Hematopoietic multipotent progenitor cell (in vitro differentiated cells): ENCODE measurements around the gene EFNA5. TPM values are rescaled to one million over a fixed set of nuclear protein-coding genes. Genes with fewer than 3 reads are reported as not detected.
A peak's percentile ranks its signal among the peaks of the same experiment; 100 is the strongest.
"Not testable (repeated sequence)": the region's sequence is repeated elsewhere in the genome, so short reads cannot be mapped to it uniquely, and the experiment has no call there.

Experiments
- DNase-seq, 3 donors: peaks; one replicate each; pipeline ENCODE4 v3.0.0-alpha.2; 2011 to 2015; ENCODE audit warnings: low read depth in 2 of 3, low spot score in 2 of 3
- total RNA-seq: library from RNA; depleted of rRNA; stranded (reverse); fragments of >200 nt; gene quantifications from one replicate; pipeline ENCODE4 v1.2.3, GENCODE V29; 2012

The EFNA5 gene
- total RNA-seq, 1 donor: under 0.01 TPM

DNA sequence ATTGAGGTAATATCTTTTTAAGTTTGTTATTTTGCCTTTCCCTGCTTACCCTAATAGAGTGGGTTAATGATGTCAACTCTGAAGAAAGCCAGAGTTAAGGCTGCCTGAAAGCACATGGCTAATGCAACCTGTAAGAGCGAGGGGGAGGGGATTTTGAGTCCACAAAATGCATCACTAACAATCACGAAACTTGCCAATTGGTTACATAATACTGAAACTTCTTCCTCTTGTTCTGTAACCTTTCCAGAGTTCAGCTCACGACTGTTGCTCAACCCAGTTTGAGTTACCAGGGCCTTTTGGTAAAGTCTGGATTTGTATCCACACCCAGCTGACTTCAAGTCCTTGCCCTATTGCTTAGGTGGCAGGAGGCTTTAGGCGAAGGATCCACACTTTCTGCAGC is 308.8 kb downstream of the EFNA5 start:
- no peak for DNase-seq

DNA sequence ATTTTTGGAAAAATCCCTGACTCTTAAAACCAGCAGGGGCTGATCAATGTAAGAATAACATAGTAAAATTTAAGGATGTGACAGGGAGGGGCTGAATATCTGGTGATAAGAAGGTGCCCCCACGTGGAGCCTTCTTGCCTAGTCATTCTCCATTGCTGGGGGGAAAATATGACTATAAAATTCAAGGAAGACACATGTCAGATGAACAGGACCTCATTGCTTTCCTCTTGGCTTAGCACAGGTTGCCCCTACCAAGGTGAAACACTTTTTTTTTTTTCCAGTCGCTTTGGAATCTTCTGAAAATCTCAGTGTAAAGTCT is 310.9 kb downstream of the EFNA5 start:
- no peak for DNase-seq

DNA sequence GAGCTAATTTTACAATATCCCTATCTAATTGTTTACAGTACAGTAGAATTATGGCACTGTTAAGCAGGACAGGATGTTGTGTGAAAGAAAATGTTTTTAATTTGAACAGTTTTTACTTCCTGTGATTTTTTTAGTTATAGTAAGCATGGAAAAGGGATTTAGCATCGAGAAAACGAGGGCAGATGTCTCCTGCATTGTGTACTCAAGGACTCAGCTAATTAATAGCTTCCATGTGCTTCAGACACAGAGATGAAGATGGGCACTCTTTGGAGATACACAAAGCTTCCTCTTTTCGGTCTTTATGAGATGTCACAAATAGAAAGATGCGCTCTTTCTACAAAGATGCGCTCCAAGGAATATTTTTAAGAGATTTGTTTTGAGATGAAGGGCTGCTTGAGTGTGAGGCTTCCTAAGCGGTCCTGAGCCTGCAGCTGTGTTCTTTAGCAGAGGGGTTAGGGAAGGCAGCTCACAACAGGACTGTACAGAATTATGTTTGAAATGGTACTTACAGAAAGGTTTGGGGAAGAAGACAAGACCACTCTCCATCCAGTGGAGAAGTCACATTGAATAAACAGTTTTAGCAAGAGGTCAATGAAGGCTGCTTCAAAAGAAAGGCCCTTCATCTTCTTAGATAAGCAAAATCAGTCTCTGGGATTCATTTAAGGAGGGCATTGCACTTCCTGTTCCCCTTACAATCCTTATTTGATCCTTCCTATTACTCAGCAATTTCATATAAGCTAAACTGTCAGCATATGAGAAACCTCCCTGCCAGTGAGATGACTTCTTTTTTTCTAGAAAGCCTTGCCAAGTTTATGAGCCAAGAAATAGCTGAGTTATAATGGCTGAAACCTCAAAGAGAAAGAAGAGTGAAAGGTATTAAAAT is 311.5 kb downstream of the EFNA5 start:
- peak in 2 of 3 donors; percentile 11 to 52 for DNase-seq

DNA sequence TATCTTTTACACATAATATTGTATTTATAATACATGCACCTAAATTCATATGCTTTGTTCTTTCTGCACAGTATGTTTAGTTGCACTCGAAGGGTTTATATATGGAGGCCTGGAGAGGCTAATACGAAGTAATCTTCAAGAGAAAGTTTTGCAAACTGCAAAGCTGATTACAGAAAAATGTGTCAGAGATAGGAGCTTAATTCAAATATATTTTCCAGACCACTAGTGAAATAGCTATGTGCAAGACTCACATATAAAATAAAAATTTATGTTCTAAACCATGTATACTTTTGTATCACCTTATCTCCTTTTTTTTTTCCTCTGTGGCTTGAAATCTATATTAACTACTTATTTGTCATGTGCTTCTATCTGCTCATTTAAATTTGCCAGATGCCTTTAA is 313.8 kb downstream of the EFNA5 start:
- DNase-seq: no peak

DNA sequence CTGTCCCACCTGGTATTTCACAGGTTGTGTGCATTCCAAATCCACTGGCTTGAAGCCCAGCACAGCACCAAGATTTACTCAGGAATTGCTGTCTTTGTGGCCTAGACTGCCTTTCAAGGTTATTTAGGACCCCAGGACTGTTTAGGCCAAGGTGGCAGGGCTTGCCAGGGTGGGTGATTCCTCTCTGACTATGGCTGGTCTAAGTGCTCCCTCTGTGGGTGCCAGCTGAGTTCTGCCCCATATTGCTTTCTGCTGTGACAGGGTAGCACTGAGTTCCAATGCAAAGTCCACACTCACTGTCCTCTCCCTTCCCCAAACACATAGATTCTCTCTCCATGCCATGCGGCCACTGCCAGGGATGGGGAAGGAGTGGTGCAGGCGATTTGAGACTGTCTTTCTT is 318.2 kb downstream of the EFNA5 start:
- no peak for DNase-seq

DNA sequence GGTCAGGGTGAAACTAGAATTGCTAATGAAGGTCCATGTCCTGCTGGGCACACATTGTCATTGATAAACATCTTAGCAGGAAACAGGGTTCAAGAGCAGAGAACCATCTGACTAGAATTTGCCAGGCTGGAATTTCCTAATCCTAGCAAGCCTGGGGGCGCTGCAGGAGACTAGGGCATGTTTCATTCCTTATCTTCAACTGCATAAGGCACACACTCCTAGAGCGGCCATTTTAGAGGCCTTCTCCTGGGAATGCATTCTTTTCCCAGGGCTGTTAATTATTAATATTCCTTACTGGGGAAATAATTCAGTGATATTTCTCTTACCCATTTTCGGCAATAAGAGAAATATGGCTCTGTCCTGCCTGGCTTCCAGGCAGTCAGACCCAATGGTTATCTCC is 324.2 kb downstream of the EFNA5 start:
- not testable (repeated sequence) for DNase-seq

DNA sequence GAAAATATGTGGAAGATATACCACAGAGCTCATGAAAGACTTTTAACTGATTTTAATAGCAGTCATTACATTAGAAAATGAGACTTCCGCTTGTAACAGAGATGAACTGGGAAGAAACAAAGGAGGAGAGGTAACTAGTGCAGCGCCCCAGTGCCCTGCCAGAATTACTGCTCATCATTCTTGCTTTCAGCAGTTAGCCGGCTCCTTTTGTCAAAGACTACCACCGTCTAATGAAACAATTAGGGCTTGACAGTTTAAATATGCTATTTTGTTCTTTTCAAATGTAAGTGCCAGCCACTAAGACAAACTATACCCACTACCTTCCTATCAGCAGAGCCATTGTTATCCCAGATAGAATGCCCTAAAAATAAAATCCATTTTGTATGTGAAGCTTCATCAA is 328.4 kb downstream of the EFNA5 start:
- DNase-seq: no peak

DNA sequence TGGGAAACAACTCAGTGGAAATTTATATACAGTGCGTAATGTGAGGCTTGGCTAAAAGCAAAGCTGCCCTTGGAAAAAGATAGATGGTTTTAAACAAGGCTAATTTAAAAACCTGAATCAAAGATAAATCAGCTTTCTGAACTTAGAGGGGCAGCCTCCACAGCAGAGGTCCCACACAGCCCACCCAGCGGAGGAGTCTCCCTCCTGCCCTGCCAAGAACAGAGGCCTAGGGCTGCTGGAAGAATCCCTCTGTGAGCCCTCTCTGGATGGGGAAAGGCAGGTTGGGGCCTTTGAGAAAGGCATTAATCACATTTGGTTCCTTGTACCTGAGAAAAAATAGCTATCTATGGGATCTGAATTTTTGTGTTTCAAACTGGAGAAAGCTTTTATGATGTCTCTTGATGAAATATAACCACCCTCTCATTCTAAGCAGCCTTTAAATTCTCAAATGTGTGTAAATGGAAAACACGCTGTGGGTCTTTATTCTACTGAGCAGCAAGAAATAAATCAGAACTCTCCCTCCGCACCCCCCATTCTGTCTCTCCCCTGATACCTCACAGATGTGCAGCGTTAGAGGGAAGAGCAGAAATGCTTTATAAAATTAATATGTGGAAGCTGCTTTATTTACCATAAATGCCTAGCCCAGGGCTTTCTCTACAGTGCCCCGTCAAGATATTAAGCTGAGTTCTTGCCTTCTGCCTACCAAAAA is 329.2 kb downstream of the EFNA5 start:
- DNase-seq: no peak

DNA sequence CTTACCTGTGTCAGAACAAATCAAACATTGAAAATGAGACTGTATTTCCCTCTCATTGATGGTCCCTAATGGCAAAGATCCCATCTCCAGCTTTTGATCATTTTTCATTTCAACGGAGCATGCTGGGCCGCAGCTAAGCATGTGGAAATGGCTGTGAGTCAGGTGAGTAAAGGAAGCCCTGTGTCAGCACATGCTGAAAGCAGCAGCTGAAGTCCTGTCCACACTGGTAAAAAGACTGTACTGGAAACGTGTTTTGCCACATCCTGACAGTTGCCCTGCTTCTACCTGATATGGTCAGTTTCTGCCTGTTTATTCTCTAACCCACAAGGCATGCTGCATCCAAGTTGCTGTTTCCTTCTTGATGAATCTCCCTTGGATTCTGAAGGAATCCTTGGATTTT is 330.1 kb downstream of the EFNA5 start:
- DNase-seq: no peak

DNA sequence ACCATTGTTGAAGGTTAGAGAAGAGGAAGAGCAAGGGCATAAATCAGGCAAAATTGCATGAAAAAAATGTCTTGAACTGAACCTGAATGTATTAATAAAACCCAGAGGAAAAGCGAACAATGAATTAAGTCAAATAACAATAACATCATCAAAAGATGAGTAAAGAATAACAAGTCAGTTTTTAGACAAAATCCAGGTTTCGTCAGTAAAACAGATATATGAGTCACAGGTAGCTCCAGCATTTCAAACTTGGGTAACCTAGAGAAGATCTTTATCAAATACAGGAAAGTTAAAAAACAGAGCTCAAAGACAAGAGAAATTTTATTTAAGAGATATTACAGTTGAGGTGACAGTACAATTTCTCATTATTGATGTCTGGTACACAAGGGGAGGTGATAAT is 332.4 kb downstream of the EFNA5 start:
- DNase-seq: no peak

DNA sequence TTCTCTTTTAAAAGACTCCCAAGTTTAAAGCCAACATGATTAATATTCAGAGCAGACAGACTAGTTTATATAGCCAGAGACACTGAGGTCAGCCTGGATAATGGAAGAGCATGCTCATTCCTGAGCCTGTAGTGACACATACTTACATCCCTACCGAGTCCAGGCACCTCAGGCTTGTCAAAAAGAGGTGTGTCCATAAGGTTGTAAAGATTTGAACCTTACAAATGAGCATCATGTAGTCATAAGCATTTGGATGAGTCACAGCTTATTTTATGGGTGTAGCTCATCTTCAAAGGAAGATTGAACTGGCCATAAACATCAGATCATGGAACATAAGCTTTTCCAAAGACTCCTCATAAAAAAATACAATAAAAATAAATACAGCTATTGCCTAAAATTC is 333.5 kb downstream of the EFNA5 start:
- no peak for DNase-seq

DNA sequence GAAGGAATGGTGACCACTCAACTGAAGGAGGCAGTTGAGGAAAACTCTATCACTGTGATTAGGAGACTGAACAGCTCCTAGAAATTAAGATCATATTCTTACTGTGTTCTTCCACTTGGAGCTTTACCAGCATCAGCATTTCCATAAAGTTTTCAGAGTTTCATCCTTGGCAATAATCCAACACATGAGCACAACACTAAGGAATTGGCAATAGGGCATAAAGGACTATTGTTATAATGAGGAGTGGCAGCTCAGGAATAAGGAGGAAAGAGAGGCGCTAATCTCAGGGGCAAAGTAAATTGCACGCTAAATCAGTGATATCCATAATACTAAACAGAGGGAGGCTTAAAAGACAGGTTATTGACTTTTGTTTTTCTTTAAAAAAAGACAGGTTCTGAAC is 338.9 kb downstream of the EFNA5 start:
- DNase-seq: no peak

DNA sequence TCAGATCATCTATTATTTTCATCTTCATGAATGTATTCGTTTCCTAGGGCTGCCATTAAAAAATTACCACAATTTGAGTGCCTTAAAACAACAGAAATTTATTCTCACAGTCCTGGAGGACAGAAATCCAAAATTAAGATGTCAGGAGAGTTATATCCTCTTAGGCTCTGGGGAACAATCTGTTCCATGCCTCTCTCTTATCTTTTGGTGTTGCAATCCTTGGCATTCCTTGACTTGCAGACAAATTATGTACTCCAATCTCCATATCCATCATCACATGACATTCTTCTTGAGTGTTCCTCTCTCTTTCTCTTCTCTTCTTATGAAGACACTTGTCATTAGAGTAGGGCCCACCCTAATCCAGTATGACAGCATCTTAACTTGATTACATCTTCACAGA is 339.4 kb downstream of the EFNA5 start:
- no peak for DNase-seq

DNA sequence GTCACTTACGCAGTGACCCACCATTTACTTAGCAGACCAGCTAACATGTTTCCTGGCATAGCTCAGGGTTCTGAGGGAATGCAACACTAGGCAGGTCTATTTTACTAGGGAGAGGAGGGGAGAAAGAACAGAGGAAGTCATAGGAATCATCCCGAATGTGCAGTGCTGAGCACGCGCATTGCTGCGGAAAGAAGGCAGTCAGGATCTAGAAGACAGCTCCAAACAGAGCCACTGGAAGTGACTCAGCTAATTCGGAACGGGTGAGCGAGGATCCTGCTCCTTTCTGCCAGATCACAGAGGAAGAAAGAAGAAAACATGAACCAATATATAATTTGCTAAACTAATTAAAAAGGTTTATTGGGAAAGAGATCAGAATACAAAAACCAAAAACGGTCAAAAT is 339.8 kb downstream of the EFNA5 start:
- no peak for DNase-seq

DNA sequence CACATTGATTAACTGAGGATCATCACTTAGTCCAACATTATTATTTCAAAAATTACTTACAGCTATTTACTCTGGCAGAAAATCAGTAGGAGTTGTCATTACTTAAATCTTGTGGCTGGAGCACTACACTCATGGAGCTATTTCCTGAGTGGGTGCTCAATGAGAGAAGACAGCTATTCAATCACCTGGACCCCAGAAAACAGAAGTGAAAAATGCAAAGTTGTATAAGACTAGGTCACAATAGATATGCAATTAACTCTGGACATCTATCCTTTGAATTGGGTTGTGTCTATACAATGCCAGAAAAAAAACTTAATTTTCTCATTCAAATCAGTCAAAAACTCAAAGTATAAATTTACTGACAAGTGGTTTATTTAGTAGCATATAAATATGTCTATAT is 340.9 kb downstream of the EFNA5 start:
- DNase-seq: no peak
